GM12878 (cell line): ENCODE measurements around the gene TMEM209. TPM values are rescaled to one million over a fixed set of nuclear protein-coding genes. Genes with fewer than 3 reads are reported as not detected.
A peak's percentile ranks its signal among the peaks of the same experiment; 100 is the strongest.

Source experiments
- ATAC-seq: fragments of 200-7000 bp; cut with Tn5 transposase; 3 replicates; pipeline ENCODE4 v1.9.1; 2020; ENCODE audit warnings: mild to moderate bottlenecking, moderate library complexity
- BruUV-seq: library from RNA; stranded (reverse); fragments of 400-500 nt; replicated peaks from 2 replicates; lab custom pipeline; 2021; lab: Mats Ljungman, UMichigan
- CTCF ChIA-PET: fragments of 300-600 bp; sonication (Branson Sonifier 250); formaldehyde crosslinking; extraction: SDS; loops from one replicate; lab custom pipeline; 2021; ENCODE audit warnings: inconsistent platforms; lab: Yijun Ruan, JAX
- POLR2A ChIA-PET: fragments of 350-600 bp; formaldehyde crosslinking; extraction: SDS; loops from one replicate; lab custom pipeline; 2021; ENCODE audit warnings: inconsistent platforms; lab: Charles Lee
- RAD21 ChIA-PET: fragments of 300-600 bp; sonication (Branson Sonifier 250); formaldehyde crosslinking; loops from one replicate; lab custom pipeline; 2023; ENCODE audit warnings: antibody characterized with exemption; ENCODE audit not compliant: unreplicated experiment; lab: Charles Lee
- SMC1A ChIA-PET: fragments of 300-600 bp; sonication (Branson Sonifier 250); formaldehyde crosslinking; loops from one replicate; lab custom pipeline; 2023; ENCODE audit not compliant: unreplicated experiment, uncharacterized antibody; lab: Charles Lee
- DNase-seq: peaks from one replicate; pipeline ENCODE4 v3.0.0-alpha.2; 2011; ENCODE audit warnings: low read depth, low spot score
- FAIRE-seq: peaks from 3 replicates; lab custom pipeline; 2011; peaks lifted over from hg19 to GRCh38; lab: Jason Lieb, UNC
- H2AFZ ChIP-seq: 2 replicates; pipeline ENCODE4 v1.6.0; 2011; ENCODE audit warnings: low read depth, low read length, control low read depth; ENCODE audit not compliant: control insufficient read depth
- H3K27ac ChIP-seq: 2 replicates; pipeline ENCODE4 v1.5.1; 2011; ENCODE audit warnings: control low read depth; ENCODE audit not compliant: control insufficient read depth, insufficient read depth
- H3K27me3 ChIP-seq, 2 experiments: replicated peaks in 1 of 2; 2 replicates each; pipeline versions ENCODE4 v1.6.0 to v1.6.1; 2011; ENCODE audit warnings: low read length in 1 of 2; ENCODE audit not compliant: control insufficient read depth in 2 of 2, insufficient read depth in 2 of 2
- H3K36me3 ChIP-seq, 2 experiments: 2 replicates each; pipeline ENCODE4 v1.5.1; 2011; ENCODE audit warnings: low read length in 1 of 2; ENCODE audit not compliant: control insufficient read depth in 2 of 2, insufficient read depth in 2 of 2
- H3K4me1 ChIP-seq: 2 replicates; pipeline ENCODE4 v1.6.1; 2011; ENCODE audit warnings: mild to moderate bottlenecking, low read length, moderate library complexity, mixed read lengths; ENCODE audit not compliant: control insufficient read depth, insufficient read depth
- H3K4me2 ChIP-seq: 2 replicates; pipeline ENCODE4 v1.6.0; 2011; ENCODE audit warnings: control low read depth; ENCODE audit not compliant: control insufficient read depth, insufficient read depth
- H3K4me3 ChIP-seq: fragments of 200-600 bp; sonication (generic); 2 replicates; pipeline ENCODE4 v1.5.1; 2016
- H3K79me2 ChIP-seq: 2 replicates; pipeline ENCODE4 v1.6.0; 2011; ENCODE audit warnings: low read length; ENCODE audit not compliant: control insufficient read depth, insufficient read depth
- H3K9ac ChIP-seq: 2 replicates; pipeline ENCODE4 v1.8.0; 2011; ENCODE audit warnings: low read length, control low read depth, mixed read lengths; ENCODE audit not compliant: control insufficient read depth, insufficient read depth
- H3K9me3 ChIP-seq: replicated peaks from 3 replicates; pipeline ENCODE4 v1.5.1; 2011; ENCODE audit warnings: mild to moderate bottlenecking, low read length; ENCODE audit not compliant: control insufficient read depth, insufficient read depth
- H4K20me1 ChIP-seq: 2 replicates; pipeline ENCODE4 v1.6.0; 2011; ENCODE audit not compliant: control insufficient read depth, insufficient read depth
- ATF7 ChIP-seq: fragments of 450-650 bp; IDR thresholded peaks from 2 replicates; pipeline ENCODE4 v1.6.1; 2016; ENCODE audit warnings: low read depth, mild to moderate bottlenecking
- BHLHE40 ChIP-seq, 2 experiments: fragments of 450-650 bp in 1 of 2; IDR thresholded peaks; 2 replicates each; pipeline ENCODE4 v1.6.1; 2011 to 2017; ENCODE audit warnings: low read depth in 2 of 2, borderline replicate concordance in 1 of 2, improper control_type of control experiment in 1 of 2, low read length in 1 of 2, mild to moderate bottlenecking in 1 of 2
- CHD2 ChIP-seq: IDR thresholded peaks from 2 replicates; pipeline ENCODE4 v1.6.1; 2011; ENCODE audit warnings: low read depth, low read length, improper control_type of control experiment, borderline replicate concordance
- EP300 ChIP-seq, 2 experiments: fragments of 150-350 bp in 1 of 2; IDR thresholded peaks; 2 replicates each; pipeline ENCODE4 v1.6.1; 2011 to 2012; ENCODE audit warnings: low read depth in 2 of 2, low read length in 2 of 2, borderline replicate concordance in 1 of 2, improper control_type of control experiment in 1 of 2, inconsistent platforms in 1 of 2; ENCODE audit not compliant: control insufficient read depth in 1 of 2
- EZH2 ChIP-seq: IDR thresholded peaks from 2 replicates; pipeline ENCODE4 v1.6.1; 2012; ENCODE audit warnings: low read depth, mild to moderate bottlenecking, control low read depth, inconsistent platforms, low read length, borderline replicate concordance; ENCODE audit not compliant: control insufficient read depth
- HCFC1 ChIP-seq: fragments of 150-350 bp; IDR thresholded peaks from 2 replicates; pipeline ENCODE4 v1.6.1; 2014; ENCODE audit warnings: low read length
- IRF4 ChIP-seq: IDR thresholded peaks from 2 replicates; pipeline ENCODE4 v1.6.1; 2011; ENCODE audit warnings: low read depth, low read length
- RAD21 ChIP-seq: IDR thresholded peaks from 2 replicates; pipeline ENCODE4 v1.6.1; 2011; ENCODE audit warnings: mild to moderate bottlenecking, low read depth, low read length, moderate library complexity; ENCODE audit not compliant: insufficient read depth
- RELA ChIP-seq: fragments of 450-650 bp; IDR thresholded peaks from 2 replicates; pipeline ENCODE4 v1.8.0; 2014; ENCODE audit warnings: borderline replicate concordance; ENCODE audit not compliant: partially characterized antibody
- TAF1 ChIP-seq: IDR thresholded peaks from 2 replicates; pipeline ENCODE4 v1.6.1; 2011; ENCODE audit warnings: mild to moderate bottlenecking, low read depth, low read length, borderline replicate concordance
- TBL1XR1 ChIP-seq: IDR thresholded peaks from 2 replicates; pipeline ENCODE4 v1.6.1; 2012; ENCODE audit warnings: low read depth, low read length, improper control_type of control experiment
- ZNF384 ChIP-seq: IDR thresholded peaks from 2 replicates; pipeline ENCODE4 v1.6.1; 2012; ENCODE audit warnings: low read depth, mild to moderate bottlenecking, low read length, improper control_type of control experiment, borderline replicate concordance
- ZNF622 ChIP-seq: fragments of 450-650 bp; IDR thresholded peaks from 2 replicates; pipeline ENCODE4 v1.6.1; 2017; ENCODE audit warnings: mild to moderate bottlenecking, inconsistent platforms
- WGBS: methylation state at CpG from one replicate; pipeline ENCODE4 v1.1.6; 2016; ENCODE audit warnings: low lambda C conversion rate; ENCODE audit not compliant: insufficient replicate concordance, insufficient coverage; ENCODE audit errors: missing lambda C conversion rate; 5-methylcytosine and 5-hydroxymethylcytosine counted together
- in situ Hi-C: fragments of 300-500 bp; cut with MboI; formaldehyde crosslinking; loops from 9 replicates; pipeline ENCODE4 v1.14.3; 2018; ENCODE audit warnings: mixed read lengths
- intact Hi-C: fragments of 100-400 bp; cut with micrococcal nuclease; formaldehyde crosslinking; loops from one replicate; pipeline ENCODE4 v1.14.2; 2022; ENCODE audit not compliant: unreplicated experiment
- polyA plus RNA-seq, 11 experiments: library from polyadenylated mRNA; depleted of rRNA in 4 of 11; unstranded in 6 of 11; stranded (reverse) in 5 of 11; fragments of >200 nt; fragmentation: Nextera tagmentation in 4 of 11; fragmentation: Illumina TruSeq in 1 of 11; extraction: Ambion mirVana in 4 of 11; extraction: Trizol in 1 of 11; gene quantifications; 1 replicate in 1 of 11; 2 replicates in 10 of 11; pipeline versions ENCODE4 v1.2.1 to v1.2.3, GENCODE V29; 2011 to 2016; ENCODE audit warnings: inconsistent platforms in 2 of 11, missing spikeins in 2 of 11, low read depth in 1 of 11
- total RNA-seq, 4 experiments: library from RNA; depleted of rRNA in 3 of 4; stranded (reverse); fragments of >200 nt in 3 of 4; fragmentation: Illumina TruSeq in 1 of 4; extraction: Trizol in 1 of 4; gene quantifications; 2 replicates each; pipeline versions ENCODE4 v1.2.1 to v1.2.3, GENCODE V29; 2013 to 2021
- TF ChIP-seq, protein P1 (sequence below): fragments of 450-650 bp; IDR thresholded peaks from 2 replicates; pipeline ENCODE4 v1.6.1; 2017; ENCODE audit warnings: antibody characterized with exemption, mild to moderate bottlenecking, moderate library complexity
- TF ChIP-seq, protein P2 (sequence below): IDR thresholded peaks from 2 replicates; pipeline ENCODE4 v1.6.1; 2012; ENCODE audit warnings: low read depth, low read length, improper control_type of control experiment
- TF ChIP-seq, protein P3 (sequence below): IDR thresholded peaks from 2 replicates; pipeline ENCODE4 v1.6.1; 2012; ENCODE audit warnings: low read depth, low read length, improper control_type of control experiment

TMEM209 gene
- total and polyA plus RNA-seq, 10 of the 15 experiments (the other 5 are each of a cell fraction or from before 2014, with no cell fraction given) = 22.1 to 41.2 (median 35.1) TPM

DNA sequence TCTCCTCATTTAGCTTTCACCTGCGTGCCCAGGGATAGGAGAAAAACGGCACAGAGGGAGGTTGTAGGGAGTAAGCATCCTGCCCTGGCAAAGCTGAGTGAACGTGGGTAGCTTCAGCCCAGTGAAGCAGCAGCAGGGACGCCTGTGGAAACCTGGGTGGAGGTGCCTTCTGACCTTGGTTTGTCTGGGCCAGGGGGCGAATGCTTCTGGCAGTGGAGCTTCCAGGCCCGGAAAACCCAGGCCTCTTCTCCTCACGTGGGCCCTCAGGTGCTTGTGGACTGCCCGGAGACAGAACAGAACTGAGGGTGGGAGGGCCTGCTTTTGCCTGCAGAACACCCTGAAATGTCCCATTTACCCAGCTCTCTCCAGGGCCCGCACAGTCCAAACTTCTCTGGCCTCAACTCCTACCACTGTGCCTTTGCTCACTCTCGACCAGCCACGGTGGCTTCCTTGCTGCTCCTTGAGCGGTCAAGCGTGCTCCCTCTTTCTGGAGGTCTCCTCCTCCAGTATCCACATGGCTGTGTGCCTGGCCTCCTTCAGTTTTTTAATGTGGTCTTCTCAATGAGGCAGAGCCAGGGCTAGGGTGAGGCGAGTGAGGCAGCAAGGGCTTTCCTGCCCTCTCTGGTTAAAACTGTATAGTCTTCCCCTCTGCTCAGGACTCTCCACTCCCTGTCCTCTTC is 62.4 kb downstream of the TMEM209 start (continued):
- TF ChIP-seq, protein P1, sequence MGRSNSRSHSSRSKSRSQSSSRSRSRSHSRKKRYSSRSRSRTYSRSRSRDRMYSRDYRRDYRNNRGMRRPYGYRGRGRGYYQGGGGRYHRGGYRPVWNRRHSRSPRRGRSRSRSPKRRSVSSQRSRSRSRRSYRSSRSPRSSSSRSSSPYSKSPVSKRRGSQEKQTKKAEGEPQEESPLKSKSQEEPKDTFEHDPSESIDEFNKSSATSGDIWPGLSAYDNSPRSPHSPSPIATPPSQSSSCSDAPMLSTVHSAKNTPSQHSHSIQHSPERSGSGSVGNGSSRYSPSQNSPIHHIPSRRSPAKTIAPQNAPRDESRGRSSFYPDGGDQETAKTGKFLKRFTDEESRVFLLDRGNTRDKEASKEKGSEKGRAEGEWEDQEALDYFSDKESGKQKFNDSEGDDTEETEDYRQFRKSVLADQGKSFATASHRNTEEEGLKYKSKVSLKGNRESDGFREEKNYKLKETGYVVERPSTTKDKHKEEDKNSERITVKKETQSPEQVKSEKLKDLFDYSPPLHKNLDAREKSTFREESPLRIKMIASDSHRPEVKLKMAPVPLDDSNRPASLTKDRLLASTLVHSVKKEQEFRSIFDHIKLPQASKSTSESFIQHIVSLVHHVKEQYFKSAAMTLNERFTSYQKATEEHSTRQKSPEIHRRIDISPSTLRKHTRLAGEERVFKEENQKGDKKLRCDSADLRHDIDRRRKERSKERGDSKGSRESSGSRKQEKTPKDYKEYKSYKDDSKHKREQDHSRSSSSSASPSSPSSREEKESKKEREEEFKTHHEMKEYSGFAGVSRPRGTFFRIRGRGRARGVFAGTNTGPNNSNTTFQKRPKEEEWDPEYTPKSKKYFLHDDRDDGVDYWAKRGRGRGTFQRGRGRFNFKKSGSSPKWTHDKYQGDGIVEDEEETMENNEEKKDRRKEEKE = no peak
- TF ChIP-seq BHLHE40 (IDR thresholded peaks at IDR 0.05; ENCODE audit: borderline replicate concordance in 1 of 2, low read depth in 2 of 2, low read length in 1 of 2) (no peak), RELA (no peak)
- TF ChIP-seq, protein P2, sequence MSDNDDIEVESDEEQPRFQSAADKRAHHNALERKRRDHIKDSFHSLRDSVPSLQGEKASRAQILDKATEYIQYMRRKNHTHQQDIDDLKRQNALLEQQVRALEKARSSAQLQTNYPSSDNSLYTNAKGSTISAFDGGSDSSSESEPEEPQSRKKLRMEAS = no peak

DNA sequence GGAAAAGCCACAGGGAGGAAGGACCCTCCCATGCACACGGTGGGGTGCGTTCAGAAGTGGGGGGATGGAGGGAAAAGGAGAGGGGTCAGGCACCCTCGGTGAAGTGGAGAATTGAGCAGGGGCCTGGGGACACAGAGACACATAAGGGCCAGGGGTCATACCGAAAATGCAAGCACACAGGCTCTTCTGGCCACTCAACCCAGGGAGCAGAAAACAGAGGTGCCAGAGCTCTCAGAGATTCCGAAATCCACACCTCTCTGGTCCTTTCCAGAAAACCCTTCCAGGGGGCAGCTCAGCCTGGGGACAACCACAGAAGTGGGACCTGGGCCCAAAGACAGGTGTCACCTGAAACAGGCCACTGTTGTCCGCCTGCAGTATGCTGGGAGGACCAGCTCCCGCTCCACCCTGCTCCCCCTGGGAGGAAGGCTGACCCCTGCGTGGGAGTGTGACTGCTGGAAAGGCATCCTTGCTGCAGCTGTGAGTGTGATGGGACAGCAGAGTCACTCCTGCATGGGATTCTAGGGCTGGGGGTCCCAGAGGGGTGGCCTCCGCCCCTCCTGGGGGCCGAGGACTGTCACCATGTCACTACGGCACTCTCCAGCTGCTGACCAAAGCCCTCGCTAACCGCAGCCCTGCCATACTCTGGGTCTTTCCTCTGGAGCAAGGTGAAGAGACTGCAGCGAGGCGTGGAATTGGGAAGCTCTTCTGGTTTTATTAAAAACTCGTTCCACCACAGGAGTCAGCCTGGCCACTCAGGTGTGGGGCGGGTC is 63.1 kb downstream of the TMEM209 start:
- Histone ChIP-seq H3K4me3 (peak overlapping the region; percentile 47; the same call in 1 of the 2 replicates), H3K9ac (no peak overlapping the region; the same call in 1 of the 2 replicates), H2AFZ (peak overlapping the region; percentile 77; the same call in 1 of the 2 replicates), H3K27ac (no peak overlapping the region), H3K79me2 (no peaks in the 10 kb centered on the region), H3K4me2 (peak overlapping the region; percentile 77), H4K20me1 (no peaks in the 10 kb centered on the region), H3K4me1 (peaks cover 24% of the 10 kb centered on the region), H3K27me3 (no peaks in the 10 kb centered on the region), H3K9me3 (no peaks in the 10 kb centered on the region), H3K36me3 (peaks cover 0 to 5% of the 10 kb centered on the region in 2 experiments; a peak in 2 of 4 replicates)
- FAIRE-seq = no peak
- ChIA-PET SMC1A (interaction anchor here (1.0 kb wide), 2 partner anchors 23 to 68 kb away, joined by 3 read pairs; no protein-coding TSS in a partner anchor), RAD21 (no interaction called here), POLR2A (no interaction called here), CTCF (interaction anchor here (0.6 to 1.4 kb wide), 4 partner anchors 8 to 1143 kb away, joined by 3 to 4 read pairs (median 3); no protein-coding TSS in a partner anchor)
- no peak for DNase-seq
- BruUV-seq = no TSS peak
- in situ Hi-C loops = no loop called here
- intact Hi-C loops = no loop called here
- 87% methylated on average over 16 of the region's 17 CpGs for WGBS
- ATAC-seq = no peak
- no peak for TF ChIP-seq TBL1XR1
- TF ChIP-seq EP300 (IDR thresholded peaks at IDR 0.05; ENCODE audit: borderline replicate concordance in 1 of 2, control insufficient read depth in 1 of 2, low read depth in 2 of 2, low read length in 2 of 2) = no peak
- TF ChIP-seq IRF4 = no peak
- TF ChIP-seq TAF1 = no peak
- TF ChIP-seq EZH2 = no peak
- TF ChIP-seq HCFC1 = no peak
- TF ChIP-seq, protein P3, sequence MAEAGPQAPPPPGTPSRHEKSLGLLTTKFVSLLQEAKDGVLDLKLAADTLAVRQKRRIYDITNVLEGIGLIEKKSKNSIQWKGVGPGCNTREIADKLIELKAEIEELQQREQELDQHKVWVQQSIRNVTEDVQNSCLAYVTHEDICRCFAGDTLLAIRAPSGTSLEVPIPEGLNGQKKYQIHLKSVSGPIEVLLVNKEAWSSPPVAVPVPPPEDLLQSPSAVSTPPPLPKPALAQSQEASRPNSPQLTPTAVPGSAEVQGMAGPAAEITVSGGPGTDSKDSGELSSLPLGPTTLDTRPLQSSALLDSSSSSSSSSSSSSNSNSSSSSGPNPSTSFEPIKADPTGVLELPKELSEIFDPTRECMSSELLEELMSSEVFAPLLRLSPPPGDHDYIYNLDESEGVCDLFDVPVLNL = no peak
- no peak for TF ChIP-seq ZNF622
- TF ChIP-seq CHD2 = no peak
- TF ChIP-seq ATF7 = no peak
- no peak for TF ChIP-seq ZNF384
- no peak for TF ChIP-seq RAD21
